Measurements from ENCODE around the gene AKAP13.
"Not testable (repeated sequence)": the region's sequence is repeated elsewhere in the genome, so short reads cannot be mapped to it uniquely, and the experiment has no call there.

The AKAP13 gene

GRCh38 chr15:85633859-85634258 lies 253.5 kb downstream of the AKAP13 start:
- FAIRE-seq (no peak), DNase-seq (ENCODE audit: insufficient read length, low spot score) (no peak)

GRCh38 chr15:85636351-85636750 lies 255.9 kb downstream of the AKAP13 start:
- FAIRE-seq (no peak), DNase-seq (ENCODE audit: insufficient read length, low spot score) (no peak)

GRCh38 chr15:85639752-85640381 lies 259.5 kb downstream of the AKAP13 start:
- FAIRE-seq (no peak), DNase-seq (ENCODE audit: insufficient read length, low spot score) (no peak)

- FAIRE-seq (no peak), DNase-seq (ENCODE audit: insufficient read length, low spot score) (no peak)
Measured at GRCh38 chr15:85642065-85642692, 261.8 kb downstream of the AKAP13 start.

GRCh38 chr15:85642693-85643066 lies 262.3 kb downstream of the AKAP13 start:
- no peak for FAIRE-seq

GRCh38 chr15:85646538-85647091 lies 266.2 kb downstream of the AKAP13 start:
- DNase-seq (ENCODE audit: insufficient read length, low spot score) (no peak), FAIRE-seq (no peak)

More at GRCh38 chr15:85642693-85643066, 262.3 kb downstream of the AKAP13 start:
- no peak for DNase-seq (ENCODE audit: insufficient read length, low spot score)

GRCh38 chr15:85649372-85649771 lies 269.0 kb downstream of the AKAP13 start:
- peak; percentile 19 for DNase-seq (ENCODE audit: insufficient read length, low spot score)
- no peak for FAIRE-seq

- DNase-seq (ENCODE audit: insufficient read length, low spot score) (no peak), FAIRE-seq (no peak)
Measured at GRCh38 chr15:85651548-85651947, 271.1 kb downstream of the AKAP13 start.

- FAIRE-seq (no peak), DNase-seq (ENCODE audit: insufficient read length, low spot score) (no peak)
Measured at GRCh38 chr15:85652457-85652856, 272.1 kb downstream of the AKAP13 start.

- no peak for DNase-seq (ENCODE audit: insufficient read length, low spot score)
Measured at GRCh38 chr15:85657132-85657531, 276.7 kb downstream of the AKAP13 start.

GRCh38 chr15:85658816-85659215 lies 278.4 kb downstream of the AKAP13 start:
- FAIRE-seq (no peak), DNase-seq (ENCODE audit: insufficient read length, low spot score) (no peak)

More at GRCh38 chr15:85657132-85657531, 276.7 kb downstream of the AKAP13 start:
- FAIRE-seq: no peak

- FAIRE-seq (no peak), DNase-seq (ENCODE audit: insufficient read length, low spot score) (no peak)
Measured at GRCh38 chr15:85661859-85662258, 281.5 kb downstream of the AKAP13 start.

- not testable (repeated sequence) for FAIRE-seq; DNase-seq (ENCODE audit: insufficient read length, low spot score)
Measured at GRCh38 chr15:85665677-85666076, 285.3 kb downstream of the AKAP13 start.

GRCh38 chr15:85667491-85668424 lies 287.4 kb downstream of the AKAP13 start:
- DNase-seq (ENCODE audit: insufficient read length, low spot score): peak; percentile 66
- peak; percentile 79 for FAIRE-seq

GRCh38 chr15:85671156-85671555 lies 290.8 kb downstream of the AKAP13 start:
- DNase-seq (ENCODE audit: insufficient read length, low spot score): no peak
- FAIRE-seq: no peak

- DNase-seq (ENCODE audit: insufficient read length, low spot score) (no peak), FAIRE-seq (no peak)
Measured at GRCh38 chr15:85672332-85673084, 292.1 kb downstream of the AKAP13 start.

- no peak for DNase-seq (ENCODE audit: insufficient read length, low spot score)
Measured at GRCh38 chr15:85673326-85673725, 292.9 kb downstream of the AKAP13 start.

GRCh38 chr15:85676342-85677098 lies 296.1 kb downstream of the AKAP13 start:
- no peak for DNase-seq (ENCODE audit: insufficient read length, low spot score)
- FAIRE-seq: no peak

More at GRCh38 chr15:85673326-85673725, 292.9 kb downstream of the AKAP13 start:
- no peak for FAIRE-seq

- DNase-seq (ENCODE audit: insufficient read length, low spot score) (no peak), FAIRE-seq (no peak)
Measured at GRCh38 chr15:85679231-85679630, 298.8 kb downstream of the AKAP13 start.

- DNase-seq (ENCODE audit: insufficient read length, low spot score): no peak
- no peak for FAIRE-seq
Measured at GRCh38 chr15:85681386-85681785, 301.0 kb downstream of the AKAP13 start.

Measured in HTR-8/SVneo (cell line).